Left kidney (tissue), 2 donors: ENCODE measurements around the gene UBQLN4. TPM values are rescaled to one million over a fixed set of nuclear protein-coding genes. Genes with fewer than 3 reads are reported as not detected.

Source experiments
- DNase-seq: peaks from one replicate; pipeline ENCODE4 v3.0.0-alpha.2; 2013
- polyA plus RNA-seq: library from polyadenylated mRNA; unstranded; fragments of 120-200 nt; gene quantifications from one replicate; pipeline ENCODE4 v1.2.1, GENCODE V29; 2013; ENCODE audit not compliant: insufficient read length

UBQLN4 gene
- polyA plus RNA-seq, 1 donor, result 56.8 TPM

GRCh38 chr1:156019946-156020292, 33.7 kb downstream of the UBQLN4 start:
- DNase-seq, result no peak

- DNase-seq, result no peak
These were observed 38.8 kb downstream of the UBQLN4 start for GRCh38 chr1:156014829-156015228.

GRCh38 chr1:156012051-156012817, 41.4 kb downstream of the UBQLN4 start:
- no peak for DNase-seq

DNA sequence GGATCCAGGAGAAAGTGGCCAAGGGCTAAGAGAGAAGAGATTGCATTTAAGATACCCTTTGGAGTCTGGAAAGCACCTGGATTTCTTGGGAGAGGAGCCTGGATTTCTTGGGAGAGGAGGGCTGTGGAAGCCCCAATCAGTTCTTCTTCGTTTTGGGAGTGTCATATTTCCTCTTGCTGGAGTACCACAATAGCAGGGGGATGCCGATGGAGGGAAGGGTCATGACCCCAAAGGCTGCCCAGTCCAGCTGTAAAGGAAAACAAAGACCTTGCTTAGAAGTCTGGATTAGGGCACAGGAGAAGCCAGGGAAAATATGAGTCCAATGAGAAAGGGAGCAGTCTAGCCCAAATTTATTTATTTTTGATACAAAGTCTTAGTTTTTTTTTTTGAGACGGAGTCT, 44.2 kb downstream of the UBQLN4 start:
- no peak for DNase-seq

DNA sequence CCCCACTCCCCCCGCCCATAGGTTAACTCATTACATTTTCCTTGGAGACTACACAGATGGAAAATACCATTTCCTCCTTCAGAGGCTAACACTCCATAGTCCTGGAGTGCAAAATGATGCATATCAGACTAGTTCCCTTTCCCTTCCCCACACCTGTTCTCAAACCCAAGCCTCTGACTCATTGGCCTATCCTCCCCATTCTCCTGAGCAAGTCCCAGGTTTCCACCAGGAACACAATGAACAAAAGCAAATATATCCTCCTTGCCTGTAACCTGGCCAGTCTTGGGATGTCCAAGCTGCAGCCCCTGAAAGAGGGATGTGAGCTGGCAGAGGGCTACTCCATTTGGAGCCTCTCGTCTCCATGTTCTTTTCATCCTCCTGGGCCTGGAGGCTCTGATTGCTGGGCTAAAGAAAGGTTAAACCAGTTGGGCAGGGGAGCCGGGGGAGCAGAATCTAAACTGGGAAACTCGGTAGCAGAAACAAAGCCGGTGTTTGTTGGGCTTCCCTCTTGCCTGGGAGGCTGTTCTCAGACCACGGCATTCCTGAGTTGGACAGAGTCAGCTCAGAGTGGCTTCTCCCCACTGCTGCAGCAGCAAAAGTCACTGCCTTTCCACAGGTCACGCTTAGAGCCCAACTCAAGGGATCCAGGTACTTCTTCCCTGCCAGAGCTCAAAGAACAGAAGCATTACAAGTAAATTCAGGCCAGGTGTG, 46.8 kb downstream of the UBQLN4 start:
- no peak for DNase-seq

DNA sequence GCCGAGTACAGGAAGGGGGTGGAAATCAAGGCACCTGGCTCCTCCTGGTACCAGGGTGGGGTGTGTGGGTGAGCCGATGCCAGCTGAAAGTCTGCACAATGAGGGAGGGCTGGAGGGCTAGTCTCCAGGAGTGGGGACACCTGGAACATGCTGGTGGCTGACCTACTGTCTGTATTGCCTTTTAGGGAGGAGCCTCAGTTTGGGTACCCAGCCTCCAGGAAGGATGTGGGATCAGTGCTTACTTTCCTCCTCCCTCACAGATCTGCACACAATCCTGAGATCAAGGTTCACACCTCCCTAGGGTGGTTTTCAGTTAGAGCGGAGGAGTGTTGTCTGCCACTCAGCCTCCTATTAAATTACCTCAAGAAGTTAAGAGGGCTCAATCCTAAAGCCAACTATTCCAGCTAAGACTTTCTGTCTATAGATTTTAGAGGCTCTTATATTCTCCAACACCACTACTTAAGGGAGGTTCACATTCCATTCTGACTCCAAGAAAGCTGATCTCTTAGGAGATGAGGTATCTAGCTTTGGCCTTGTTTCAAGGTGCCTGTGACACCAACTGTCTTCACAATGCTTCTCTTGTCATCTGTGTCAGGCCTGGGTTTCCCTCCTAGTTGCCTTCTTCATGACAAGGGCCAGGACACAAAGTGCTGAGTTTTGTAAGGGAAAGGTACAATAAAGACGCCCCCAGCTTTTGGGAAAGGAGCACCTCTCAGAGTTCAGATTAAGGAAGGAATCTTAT, 48.6 kb downstream of the UBQLN4 start:
- DNase-seq, result no peak

GRCh38 chr1:156003923-156004188, 49.7 kb downstream of the UBQLN4 start:
- DNase-seq, result no peak

DNA sequence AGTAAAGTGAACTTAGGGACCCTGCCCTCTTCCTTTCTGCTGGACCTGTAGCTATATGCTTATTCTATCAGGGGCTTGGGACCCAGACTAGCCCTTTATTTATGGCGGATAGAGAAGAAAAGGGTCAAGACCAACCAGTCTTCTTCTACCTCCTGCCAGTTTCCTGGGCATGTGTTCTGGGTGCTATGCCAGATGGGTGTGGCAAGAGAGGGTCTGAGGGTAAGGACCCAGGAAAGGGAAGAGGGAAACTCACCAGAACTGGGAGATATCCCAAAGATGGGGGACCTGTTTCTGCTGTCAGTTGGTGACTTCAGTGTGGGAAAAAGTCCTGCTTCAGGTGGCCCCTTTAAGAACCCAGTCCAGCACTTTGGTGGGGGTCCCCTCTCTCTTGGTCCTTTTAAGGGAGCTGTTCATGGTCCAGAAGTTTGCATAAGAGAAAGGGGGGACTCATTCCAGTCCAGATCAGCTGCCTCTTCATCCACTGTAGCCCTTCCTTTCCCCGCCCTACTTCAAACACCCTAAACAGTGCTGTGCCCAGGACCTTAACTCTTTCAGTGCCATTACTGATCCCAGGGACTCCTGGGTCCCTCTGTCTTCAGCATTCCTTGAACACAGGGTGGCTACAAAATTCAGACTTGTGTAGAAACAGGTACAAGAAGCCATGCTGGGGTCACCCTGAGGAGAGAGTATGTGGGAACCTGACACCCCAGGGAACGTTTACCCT, 51.2 kb downstream of the UBQLN4 start:
- DNase-seq, result no peak

DNA sequence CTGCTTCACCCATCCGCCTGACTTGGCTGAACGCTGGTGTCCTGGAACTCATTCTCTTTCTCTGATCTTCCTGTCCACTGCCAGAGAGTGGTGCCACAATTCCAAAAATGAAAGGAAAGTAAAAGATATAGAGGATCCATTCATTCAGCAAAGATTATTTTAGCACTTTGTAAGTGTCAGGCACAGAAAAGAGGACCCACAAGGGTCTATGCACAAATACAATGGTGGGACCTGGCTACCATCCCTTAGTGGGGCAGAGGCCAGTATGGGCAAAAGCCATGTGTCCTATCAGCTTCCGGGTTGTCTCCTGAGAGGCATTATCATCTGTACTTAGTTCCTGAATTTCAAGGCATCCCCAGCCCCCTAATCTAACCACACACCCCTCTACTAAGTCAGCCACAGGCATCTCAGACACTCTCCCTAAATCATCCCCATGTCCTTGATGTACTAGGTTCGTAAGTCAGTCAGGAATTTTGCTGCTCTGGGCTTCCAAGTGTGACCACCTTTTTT, 51.9 kb downstream of the UBQLN4 start:
- DNase-seq, result no peak

DNA sequence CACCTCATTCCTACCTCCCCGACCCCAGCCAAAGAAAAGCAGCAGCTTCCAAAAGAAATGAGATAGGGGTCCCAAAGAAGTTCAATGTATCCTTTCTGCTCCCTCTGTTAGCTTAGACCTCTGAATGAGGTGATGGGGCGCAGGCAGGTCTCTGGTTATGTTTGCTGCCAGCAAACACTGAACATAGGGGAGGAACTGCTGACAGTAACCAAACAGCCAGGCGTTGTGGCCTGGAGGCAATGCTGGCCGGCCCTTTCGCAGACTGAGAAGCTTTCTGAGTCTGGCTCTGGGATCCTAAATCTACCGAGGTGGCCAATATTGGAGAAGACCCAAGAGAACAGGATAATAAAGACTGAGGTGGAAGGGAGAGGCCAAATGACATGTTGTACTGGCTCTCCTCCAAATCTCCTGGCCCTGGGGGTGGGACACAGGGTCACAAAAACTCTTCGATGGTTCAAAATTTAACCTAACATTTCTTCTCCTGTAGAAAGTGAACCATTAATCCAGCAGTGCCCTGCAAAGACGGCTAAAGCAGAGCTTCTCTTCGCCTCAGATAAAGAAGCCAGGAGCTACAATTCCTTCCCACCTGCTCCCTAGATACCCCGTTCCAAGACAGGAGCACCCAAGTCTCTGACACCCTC, 52.5 kb downstream of the UBQLN4 start:
- DNase-seq, result no peak

DNA sequence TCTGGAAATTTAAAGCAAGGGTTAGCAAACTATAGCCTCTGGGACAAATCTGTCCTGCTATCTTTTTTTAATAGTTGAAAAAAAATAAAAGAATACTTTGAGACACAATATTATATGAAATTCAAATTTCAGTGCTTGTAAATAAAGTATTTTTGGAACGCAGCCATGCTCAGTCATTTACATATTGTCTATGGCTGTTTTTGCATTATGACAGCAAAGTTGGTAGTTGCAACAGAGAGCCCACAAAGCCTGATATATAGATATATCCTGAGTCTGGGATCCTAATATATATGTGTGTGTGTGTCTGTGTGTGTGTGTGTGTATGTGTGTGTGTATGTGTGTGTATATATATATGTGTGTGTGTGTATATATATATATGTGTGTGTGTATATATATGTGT, 53.6 kb downstream of the UBQLN4 start:
- no peak for DNase-seq

DNA sequence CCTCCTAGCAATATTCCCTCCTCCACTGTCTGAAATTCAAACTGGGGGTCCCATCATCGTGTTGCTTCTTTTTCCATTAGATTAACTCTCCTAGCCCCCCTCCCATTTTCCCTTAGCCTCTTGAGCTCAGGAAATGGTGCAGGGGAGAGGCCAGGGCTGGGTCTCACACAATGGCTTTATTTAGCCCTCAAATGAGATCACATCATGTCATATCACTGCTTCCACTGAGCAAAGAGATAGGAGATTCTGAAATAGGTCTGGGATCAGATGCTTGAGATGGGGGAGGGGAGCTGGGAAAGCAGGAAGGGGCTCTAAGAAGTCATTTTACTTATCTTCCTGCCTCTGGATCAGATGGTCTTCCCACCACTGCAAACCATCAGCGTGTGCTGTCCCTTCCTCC, 57.4 kb downstream of the UBQLN4 start:
- no peak for DNase-seq

DNA sequence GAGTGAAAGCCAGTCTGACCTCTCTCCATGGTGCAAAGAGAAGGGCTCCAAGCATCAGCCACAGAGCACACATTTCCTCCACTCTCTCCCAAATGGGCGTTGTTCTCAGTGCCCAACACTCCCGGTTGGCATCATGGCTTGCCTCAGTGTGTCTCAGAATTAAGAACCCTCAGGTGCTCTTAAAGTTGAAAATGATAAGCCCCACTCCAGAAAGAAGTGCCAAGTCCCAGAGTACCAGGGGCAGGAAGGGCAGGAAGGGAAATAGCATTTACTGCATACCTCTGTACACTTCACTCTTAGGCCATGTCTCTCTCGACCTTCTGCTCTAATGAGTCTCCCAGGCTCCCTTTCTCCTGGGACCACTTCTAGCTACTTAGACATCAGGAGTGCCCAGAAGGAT, 60.0 kb downstream of the UBQLN4 start:
- no peak for DNase-seq

DNA sequence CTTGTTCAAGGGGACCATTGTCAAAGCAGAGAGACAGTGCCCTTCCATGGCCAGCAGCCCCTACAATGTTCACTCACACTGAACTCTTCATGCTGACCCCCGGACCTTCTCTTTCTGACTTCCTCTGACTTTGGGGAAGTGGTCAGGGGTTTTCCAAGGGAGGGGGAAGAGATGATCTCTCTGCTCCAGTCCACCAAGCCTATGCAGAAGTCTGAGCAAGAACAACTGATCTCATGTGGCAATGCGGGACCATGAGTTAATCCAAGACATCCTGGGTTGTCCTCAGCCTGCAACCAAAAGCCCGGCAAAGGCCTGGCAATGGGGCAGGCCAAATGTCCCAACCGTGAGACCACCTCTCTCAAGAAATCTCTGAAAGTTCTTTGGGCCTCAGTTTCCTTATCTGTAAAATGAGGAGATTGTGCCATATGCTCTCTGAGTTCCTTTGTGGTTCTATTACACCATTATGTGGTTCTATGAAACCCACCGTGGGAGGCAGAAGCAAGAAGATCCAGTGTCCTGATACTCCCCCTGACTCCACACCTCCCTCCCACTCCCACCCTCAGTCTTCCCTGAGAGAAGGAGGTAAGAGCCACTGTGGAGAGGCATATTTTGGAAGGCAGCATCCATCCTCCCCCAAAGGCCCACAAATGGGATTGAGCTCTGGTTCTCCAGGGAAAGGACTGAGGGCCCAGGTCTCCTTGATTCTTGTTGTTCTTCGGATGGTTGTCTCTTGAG, 63.4 kb downstream of the UBQLN4 start:
- DNase-seq, result no peak

GRCh38 chr1:155989242-155990004, 64.2 kb downstream of the UBQLN4 start:
- no peak for DNase-seq

Other genes starting within 250 kb of the UBQLN4 start
- gene GON4L, start 196.6 kb downstream of the UBQLN4 start, polyA plus RNA-seq, result 78.4 TPM
- 21.7 TPM for gene SYT11, start 194.2 kb downstream of the UBQLN4 start, polyA plus RNA-seq
- gene RIT1, start 142.4 kb downstream of the UBQLN4 start, polyA plus RNA-seq, result 59.5 TPM
- 82.4 TPM for gene KHDC4, start 119.4 kb downstream of the UBQLN4 start, polyA plus RNA-seq
- 0.15 TPM for gene RXFP4, start 112.2 kb downstream of the UBQLN4 start, polyA plus RNA-seq
- gene ARHGEF2, start 75.3 kb downstream of the UBQLN4 start, polyA plus RNA-seq, result 86.7 TPM
- 362 TPM for gene SSR2, start 32.8 kb downstream of the UBQLN4 start, polyA plus RNA-seq
- 45.9 TPM for gene LAMTOR2, start 984 bp upstream of the UBQLN4 start, polyA plus RNA-seq
- 46.9 TPM for gene RAB25, start 7.4 kb upstream of the UBQLN4 start, polyA plus RNA-seq
- gene MEX3A, start 28.7 kb upstream of the UBQLN4 start, polyA plus RNA-seq, result 46.7 TPM
- 74.2 TPM for gene LMNA, start 60.9 kb upstream of the UBQLN4 start, polyA plus RNA-seq
- 19.7 TPM for gene SEMA4A, start 99.8 kb upstream of the UBQLN4 start, polyA plus RNA-seq
- gene SLC25A44, start 140.3 kb upstream of the UBQLN4 start, polyA plus RNA-seq, result 34.9 TPM
- gene PMF1, start 159.2 kb upstream of the UBQLN4 start, polyA plus RNA-seq, result 85.0 TPM
- 4.8 TPM for gene BGLAP, start 188.4 kb upstream of the UBQLN4 start, polyA plus RNA-seq
- 6.0 TPM for gene PAQR6, start 194.3 kb upstream of the UBQLN4 start, polyA plus RNA-seq
- 63.4 TPM for gene SMG5, start 229.0 kb upstream of the UBQLN4 start, polyA plus RNA-seq
- 5.9 TPM for gene TMEM79, start 230.5 kb upstream of the UBQLN4 start, polyA plus RNA-seq
- 51.0 TPM for gene GLMP, start 241.9 kb upstream of the UBQLN4 start, polyA plus RNA-seq
- not detected for gene VHLL, start 245.5 kb upstream of the UBQLN4 start, polyA plus RNA-seq